Adrenal gland (tissue), 5 donors: Measurements from ENCODE around the gene NAV2.

Experiments used
- POLR2A ChIP-seq, 2 donors: fragments of 450-650 bp; IDR thresholded peaks; one replicate each; pipeline ENCODE4 v1.6.1; 2017; ENCODE audit warnings: antibody characterized with exemption in 2 of 2, mild to moderate bottlenecking in 2 of 2, moderate library complexity in 1 of 2
- TF ChIP-seq, protein P1 (sequence below), 6 experiments: fragments of 450-650 bp in 4 of 6; fragments of 200-600 bp in 2 of 6; sonication (generic) in 1 of 6; IDR thresholded peaks; 1 replicate in 5 of 6; 2 replicates in 1 of 6; pipeline versions ENCODE4 v1.5.1 to v1.8.0; 2016 to 2021; ENCODE audit warnings: antibody characterized with exemption in 6 of 6, mild to moderate bottlenecking in 2 of 6, moderate library complexity in 1 of 6
- donor health status: DM: no; HTN: no; CAD: no.

DNA sequence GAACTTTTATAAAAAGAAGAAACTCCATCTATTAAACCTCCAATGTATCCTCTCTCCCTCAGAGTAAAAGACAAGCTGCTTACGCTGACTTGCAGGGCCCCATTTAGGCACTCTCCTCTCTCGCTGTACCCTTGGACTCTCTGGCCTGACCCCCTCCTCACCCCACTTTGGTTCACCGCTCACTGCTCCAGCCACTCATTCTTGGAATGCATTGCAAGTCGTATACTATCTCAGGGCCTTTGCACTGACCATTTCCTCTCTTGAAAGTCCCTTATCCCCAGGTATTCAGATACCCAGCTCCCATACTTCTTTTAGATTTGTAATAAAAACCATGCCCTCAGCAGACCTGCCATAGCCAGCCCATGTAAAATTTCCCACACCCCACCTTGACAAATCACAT is 308.1 kb downstream of the NAV2 start:
- no peak for TF ChIP-seq POLR2A (IDR thresholded peaks at IDR 0.05)
- TF ChIP-seq, protein P1, sequence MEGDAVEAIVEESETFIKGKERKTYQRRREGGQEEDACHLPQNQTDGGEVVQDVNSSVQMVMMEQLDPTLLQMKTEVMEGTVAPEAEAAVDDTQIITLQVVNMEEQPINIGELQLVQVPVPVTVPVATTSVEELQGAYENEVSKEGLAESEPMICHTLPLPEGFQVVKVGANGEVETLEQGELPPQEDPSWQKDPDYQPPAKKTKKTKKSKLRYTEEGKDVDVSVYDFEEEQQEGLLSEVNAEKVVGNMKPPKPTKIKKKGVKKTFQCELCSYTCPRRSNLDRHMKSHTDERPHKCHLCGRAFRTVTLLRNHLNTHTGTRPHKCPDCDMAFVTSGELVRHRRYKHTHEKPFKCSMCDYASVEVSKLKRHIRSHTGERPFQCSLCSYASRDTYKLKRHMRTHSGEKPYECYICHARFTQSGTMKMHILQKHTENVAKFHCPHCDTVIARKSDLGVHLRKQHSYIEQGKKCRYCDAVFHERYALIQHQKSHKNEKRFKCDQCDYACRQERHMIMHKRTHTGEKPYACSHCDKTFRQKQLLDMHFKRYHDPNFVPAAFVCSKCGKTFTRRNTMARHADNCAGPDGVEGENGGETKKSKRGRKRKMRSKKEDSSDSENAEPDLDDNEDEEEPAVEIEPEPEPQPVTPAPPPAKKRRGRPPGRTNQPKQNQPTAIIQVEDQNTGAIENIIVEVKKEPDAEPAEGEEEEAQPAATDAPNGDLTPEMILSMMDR (IDR thresholded peaks at IDR 0.05), result no peak
